ENCODE data around the gene TXNRD3.

Gene TXNRD3

GRCh38 chr3:126685493-126685892, 30.6 kb upstream of the TXNRD3 start:
- Histone ChIP-seq H3K4me1 (ENCODE audit: low read length) (no peaks in the 10 kb centered on the region), H3K9me3 (ENCODE audit: insufficient read depth, low read length) (no peaks in the 10 kb centered on the region), H4K20me1 (ENCODE audit: insufficient read depth, low read length) (no peaks in the 10 kb centered on the region), H3K27me3 (ENCODE audit: low read depth, low read length) (no peaks in the 10 kb centered on the region), H3K79me2 (ENCODE audit: low read length) (no peaks in the 10 kb centered on the region), H3K4me3 (ENCODE audit: low read length) (no peak overlapping the region), H3K9ac (ENCODE audit: low read length) (no peak overlapping the region), H3K4me2 (ENCODE audit: low read length) (no peak overlapping the region), H2AFZ (ENCODE audit: low read depth, low read length) (no peak overlapping the region), H3K27ac (ENCODE audit: low read length) (no peak overlapping the region), H3K36me3 (replicated peaks; ENCODE audit: low read depth, low read length) (no peaks in the 10 kb centered on the region)
- TF ChIP-seq CTCF (IDR thresholded peaks at IDR 0.05; ENCODE audit: low read depth, low read length) = no peak
- TF ChIP-seq EZH2phosphoT487 (IDR thresholded peaks at IDR 0.05; ENCODE audit: low read depth) = no peak

GRCh38 chr3:126685021-126685420, 30.1 kb upstream of the TXNRD3 start:
- Histone ChIP-seq H3K79me2 (ENCODE audit: low read length) (no peaks in the 10 kb centered on the region), H3K9ac (ENCODE audit: low read length) (no peak overlapping the region)
- no peak for TF ChIP-seq EZH2phosphoT487 (IDR thresholded peaks at IDR 0.05; ENCODE audit: low read depth)
- TF ChIP-seq CTCF (IDR thresholded peaks at IDR 0.05; ENCODE audit: low read depth, low read length) = no peak

GRCh38 chr3:126684218-126684751, 29.4 kb upstream of the TXNRD3 start:
- Histone ChIP-seq H3K27ac (ENCODE audit: low read length) (no peak overlapping the region), H3K36me3 (replicated peaks; ENCODE audit: low read depth, low read length) (no peaks in the 10 kb centered on the region), H3K79me2 (ENCODE audit: low read length) (no peaks in the 10 kb centered on the region), H4K20me1 (ENCODE audit: insufficient read depth, low read length) (no peaks in the 10 kb centered on the region), H3K27me3 (ENCODE audit: low read depth, low read length) (no peaks in the 10 kb centered on the region), H3K4me1 (ENCODE audit: low read length) (peaks cover 4% of the 10 kb centered on the region; the same call in 1 of the 2 replicates), H3K4me3 (ENCODE audit: low read length) (no peak overlapping the region), H3K9me3 (ENCODE audit: insufficient read depth, low read length) (no peaks in the 10 kb centered on the region), H3K4me2 (ENCODE audit: low read length) (no peak overlapping the region), H2AFZ (ENCODE audit: low read depth, low read length) (no peak overlapping the region), H3K9ac (ENCODE audit: low read length) (no peak overlapping the region)
- TF ChIP-seq EZH2phosphoT487 (IDR thresholded peaks at IDR 0.05; ENCODE audit: low read depth) (no peak), CTCF (IDR thresholded peaks at IDR 0.05; ENCODE audit: low read depth, low read length) (no peak)

More at GRCh38 chr3:126685021-126685420, 30.1 kb upstream of the TXNRD3 start:
- Histone ChIP-seq H4K20me1 (ENCODE audit: insufficient read depth, low read length) (no peaks in the 10 kb centered on the region), H3K27me3 (ENCODE audit: low read depth, low read length) (no peaks in the 10 kb centered on the region), H3K4me1 (ENCODE audit: low read length) (no peaks in the 10 kb centered on the region), H2AFZ (ENCODE audit: low read depth, low read length) (no peak overlapping the region), H3K4me2 (ENCODE audit: low read length) (no peak overlapping the region), H3K27ac (ENCODE audit: low read length) (no peak overlapping the region), H3K4me3 (ENCODE audit: low read length) (no peak overlapping the region), H3K9me3 (ENCODE audit: insufficient read depth, low read length) (no peaks in the 10 kb centered on the region), H3K36me3 (replicated peaks; ENCODE audit: low read depth, low read length) (no peaks in the 10 kb centered on the region)

- Histone ChIP-seq H3K9me3 (ENCODE audit: insufficient read depth, low read length) (no peaks in the 10 kb centered on the region), H4K20me1 (ENCODE audit: insufficient read depth, low read length) (no peaks in the 10 kb centered on the region), H2AFZ (ENCODE audit: low read depth, low read length) (no peak overlapping the region), H3K79me2 (ENCODE audit: low read length) (no peaks in the 10 kb centered on the region), H3K4me3 (ENCODE audit: low read length) (no peak overlapping the region), H3K4me2 (ENCODE audit: low read length) (no peak overlapping the region), H3K27ac (ENCODE audit: low read length) (no peak overlapping the region), H3K36me3 (replicated peaks; ENCODE audit: low read depth, low read length) (no peaks in the 10 kb centered on the region), H3K4me1 (ENCODE audit: low read length) (peaks cover 10% of the 10 kb centered on the region), H3K27me3 (ENCODE audit: low read depth, low read length) (peaks cover 6% of the 10 kb centered on the region), H3K9ac (ENCODE audit: low read length) (no peak overlapping the region)
- TF ChIP-seq CTCF (IDR thresholded peaks at IDR 0.05; ENCODE audit: low read depth, low read length) (no peak), EZH2phosphoT487 (IDR thresholded peaks at IDR 0.05; ENCODE audit: low read depth) (no peak)
These were observed 28.1 kb upstream of the TXNRD3 start for GRCh38 chr3:126683069-126683468.
